Central memory CD8-positive, alpha-beta T cell (primary cell): ENCODE data around the gene GPR137B.
"Not testable (repeated sequence)": the region's sequence is repeated elsewhere in the genome, so short reads cannot be mapped to it uniquely, and the experiment has no call there.

ENCODE experiments used
- ATAC-seq: fragments of 150-1000 bp; cut with Tn5 transposase; replicated peaks from 2 replicates; pipeline ENCODE4 v1.10.0; 2022; ENCODE audit warnings: mild to moderate bottlenecking, moderate FRiP score, moderate number of reproducible peaks; ENCODE audit not compliant: poor library complexity, severe bottlenecking; ENCODE audit errors: extremely low read depth
- DNase-seq, 2 donors: peaks; one replicate each; pipeline ENCODE4 v3.0.0; 2021; ENCODE audit warnings: low spot score in 2 of 2
- H3K27ac Mint-ChIP-seq: one replicate; pipeline ENCODE4 v1.8.0; 2022; ENCODE audit warnings: low read depth, mild to moderate bottlenecking, moderate library complexity, mixed read lengths
- H3K27me3 Mint-ChIP-seq: one replicate; pipeline ENCODE4 v1.8.0; 2022; ENCODE audit warnings: mixed read lengths
- H3K36me3 Mint-ChIP-seq: one replicate; pipeline ENCODE4 v1.8.0; 2022; ENCODE audit warnings: mild to moderate bottlenecking, moderate library complexity, mixed read lengths; ENCODE audit not compliant: insufficient read depth
- H3K4me1 Mint-ChIP-seq: one replicate; pipeline ENCODE4 v1.8.0; 2022; ENCODE audit warnings: mixed read lengths
- H3K4me3 Mint-ChIP-seq: one replicate; pipeline ENCODE4 v1.8.0; 2022; ENCODE audit warnings: mild to moderate bottlenecking, moderate library complexity, mixed read lengths
- H3K9me3 Mint-ChIP-seq: one replicate; pipeline ENCODE4 v1.8.0; 2022; ENCODE audit warnings: mixed read lengths

The GPR137B gene

DNA sequence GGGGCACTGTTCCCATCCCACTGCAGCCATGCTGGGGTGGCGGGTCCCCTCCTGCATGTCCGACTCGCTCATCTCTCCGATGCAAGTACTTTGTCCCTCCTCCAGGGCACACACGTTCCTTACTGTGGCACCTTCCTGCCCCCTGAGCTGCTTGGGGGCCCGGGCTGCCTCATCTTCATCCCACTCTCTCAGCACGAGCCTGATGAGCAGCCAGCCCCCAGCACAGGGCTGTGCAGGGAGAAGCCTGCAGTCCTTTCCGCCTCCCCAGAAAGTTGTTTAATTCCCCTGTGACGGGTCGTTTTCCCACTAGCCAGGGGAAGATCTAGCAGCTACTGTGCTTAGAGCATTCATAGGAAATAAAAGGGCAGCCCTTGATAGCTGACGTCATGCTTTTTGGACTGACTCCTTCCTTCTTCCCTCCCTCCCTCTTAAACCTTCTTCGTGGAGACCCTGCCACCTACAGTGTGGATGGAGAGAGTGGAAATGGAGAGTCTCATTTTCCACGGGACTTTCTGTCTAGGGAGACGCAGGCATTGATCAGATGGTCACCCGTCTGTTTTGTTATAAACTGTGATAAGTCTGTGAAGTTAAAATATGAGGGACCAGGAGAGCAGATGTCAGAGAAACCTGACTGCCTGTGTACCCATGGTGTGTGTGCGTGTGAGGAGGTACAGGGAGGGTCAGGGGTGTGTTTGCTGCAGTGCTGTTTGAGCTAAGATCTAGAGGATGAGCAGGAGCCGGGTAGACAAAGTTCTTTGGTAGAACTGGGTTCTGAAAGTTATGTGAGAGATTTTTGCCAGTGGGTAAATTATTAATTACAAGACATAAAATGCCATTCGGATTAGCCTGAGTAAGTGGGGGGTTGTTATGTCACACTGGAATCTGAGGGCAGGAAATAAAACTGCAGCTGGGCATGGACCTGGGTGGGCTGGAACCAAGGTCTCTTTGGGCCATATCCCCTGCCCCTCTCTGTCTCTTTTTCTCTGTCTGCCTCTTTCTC, 34.3 kb downstream of the GPR137B start:
- DNase-seq (no peak), ATAC-seq (no peak)
- Mint-ChIP-seq H3K4me1 (peaks cover 15% of the 10 kb centered on the region), H3K27ac (peak overlapping the region; percentile 63), H3K27me3 (no peaks in the 10 kb centered on the region), H3K4me3 (no peak overlapping the region), H3K36me3 (peaks cover 26% of the 10 kb centered on the region), H3K9me3 (no peaks in the 10 kb centered on the region)

GRCh38 chr1:236179634-236180033, 37.3 kb downstream of the GPR137B start:
- peaks cover 9% of the 10 kb centered on the region for H3K4me1 Mint-ChIP-seq

DNA sequence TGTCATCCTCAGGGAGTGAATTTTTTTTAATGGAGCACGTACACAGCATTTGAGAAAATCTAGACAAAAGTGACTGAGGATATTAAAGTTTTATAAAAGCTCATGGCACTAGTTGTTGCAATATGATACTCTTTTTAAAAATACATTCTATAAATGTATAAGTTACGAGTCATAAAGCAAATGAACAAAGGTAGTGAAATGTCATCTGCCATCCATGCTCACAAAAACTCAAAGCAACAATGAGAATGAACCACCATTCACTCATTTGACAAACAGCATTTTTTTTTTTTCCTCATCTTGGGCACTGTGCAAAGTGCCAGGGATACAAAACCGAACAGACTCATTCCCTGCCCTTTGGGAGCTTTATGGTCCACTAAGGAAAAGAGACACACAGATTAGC, 38.7 kb downstream of the GPR137B start:
- H3K4me1 Mint-ChIP-seq, result peaks cover 13% of the 10 kb centered on the region
- peaks cover 21% of the 10 kb centered on the region for H3K36me3 Mint-ChIP-seq
- ATAC-seq, result no peak

More at GRCh38 chr1:236179634-236180033, 37.3 kb downstream of the GPR137B start:
- H3K27ac Mint-ChIP-seq, result no peak overlapping the region
- H3K36me3 Mint-ChIP-seq, result peaks cover 24% of the 10 kb centered on the region
- no peaks in the 10 kb centered on the region for H3K27me3 Mint-ChIP-seq
- ATAC-seq, result no peak
- no peak overlapping the region for H3K4me3 Mint-ChIP-seq
- no peaks in the 10 kb centered on the region for H3K9me3 Mint-ChIP-seq
- DNase-seq, result no peak

GRCh38 chr1:236185687-236186086, 43.3 kb downstream of the GPR137B start:
- DNase-seq (no peak), ATAC-seq (no peak)
- H3K4me1 Mint-ChIP-seq, result peaks cover 18% of the 10 kb centered on the region
- H3K27me3 Mint-ChIP-seq, result no peaks in the 10 kb centered on the region
- no peak overlapping the region for H3K27ac Mint-ChIP-seq
- peaks cover 10% of the 10 kb centered on the region for H3K36me3 Mint-ChIP-seq
- H3K4me3 Mint-ChIP-seq, result no peak overlapping the region
- H3K9me3 Mint-ChIP-seq, result no peaks in the 10 kb centered on the region

More for the DNA sequence above, 38.7 kb downstream of the GPR137B start:
- Mint-ChIP-seq H3K4me3 (no peak overlapping the region), H3K27ac (no peak overlapping the region), H3K27me3 (no peaks in the 10 kb centered on the region), H3K9me3 (no peaks in the 10 kb centered on the region)
- DNase-seq, result no peak

DNA sequence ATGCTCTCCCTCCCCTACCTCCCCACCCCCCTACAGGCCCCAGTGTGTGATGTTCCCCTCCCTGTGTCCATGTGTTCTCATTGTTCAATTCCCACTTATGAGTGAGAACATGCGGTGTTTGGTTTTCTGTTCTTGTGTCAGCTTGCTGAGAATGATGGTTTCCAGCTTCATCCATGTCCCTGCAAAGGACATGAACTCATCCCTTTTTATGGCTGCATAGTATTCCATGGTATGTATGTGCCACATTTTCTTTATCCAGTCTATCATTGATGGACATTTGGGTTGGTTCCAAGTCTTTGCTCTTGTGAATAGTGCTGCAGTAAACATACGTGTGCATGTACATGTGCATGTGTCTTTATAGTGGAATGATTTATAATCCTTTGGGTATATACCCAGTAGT, 44.1 kb downstream of the GPR137B start:
- not testable (repeated sequence) for H3K4me3 Mint-ChIP-seq, H3K9me3 Mint-ChIP-seq, H3K36me3 Mint-ChIP-seq, H3K27me3 Mint-ChIP-seq, H3K27ac Mint-ChIP-seq, ATAC-seq, DNase-seq
- peaks cover 23% of the 10 kb centered on the region for H3K4me1 Mint-ChIP-seq

GRCh38 chr1:236188084-236188483, 45.7 kb downstream of the GPR137B start:
- not testable (repeated sequence) for H3K9me3 Mint-ChIP-seq, H3K27me3 Mint-ChIP-seq, ATAC-seq, H3K27ac Mint-ChIP-seq, H3K36me3 Mint-ChIP-seq, DNase-seq, H3K4me3 Mint-ChIP-seq
- H3K4me1 Mint-ChIP-seq, result peaks cover 23% of the 10 kb centered on the region

GRCh38 chr1:236193184-236193583, 50.8 kb downstream of the GPR137B start:
- Mint-ChIP-seq H3K27ac (peak overlapping the region; percentile 5), H3K9me3 (no peaks in the 10 kb centered on the region), H3K27me3 (no peaks in the 10 kb centered on the region), H3K36me3 (peaks cover 17% of the 10 kb centered on the region), H3K4me3 (no peak overlapping the region), H3K4me1 (peaks cover 17% of the 10 kb centered on the region)
- DNase-seq (no peak), ATAC-seq (no peak)

GRCh38 chr1:236200925-236201324, 58.6 kb downstream of the GPR137B start:
- ATAC-seq (no peak), DNase-seq (no peak)
- Mint-ChIP-seq H3K36me3 (peaks cover 12% of the 10 kb centered on the region), H3K27ac (no peak overlapping the region), H3K27me3 (no peaks in the 10 kb centered on the region), H3K4me3 (no peak overlapping the region), H3K9me3 (peaks cover 24% of the 10 kb centered on the region), H3K4me1 (peaks cover 15% of the 10 kb centered on the region)

- no peak overlapping the region for H3K4me3 Mint-ChIP-seq
- H3K4me1 Mint-ChIP-seq, result peaks cover 15% of the 10 kb centered on the region
- H3K27me3 Mint-ChIP-seq, result no peaks in the 10 kb centered on the region
- DNase-seq (no peak), ATAC-seq (no peak)
- no peak overlapping the region for H3K27ac Mint-ChIP-seq
- peaks cover 16% of the 10 kb centered on the region for H3K36me3 Mint-ChIP-seq
- H3K9me3 Mint-ChIP-seq, result peaks cover 24% of the 10 kb centered on the region
These were observed 59.4 kb downstream of the GPR137B start for GRCh38 chr1:236201786-236202185.

- Mint-ChIP-seq H3K36me3 (peaks cover 15% of the 10 kb centered on the region), H3K27ac (no peak overlapping the region), H3K9me3 (peaks cover 24% of the 10 kb centered on the region), H3K27me3 (no peaks in the 10 kb centered on the region), H3K4me1 (peaks cover 15% of the 10 kb centered on the region), H3K4me3 (no peak overlapping the region)
- DNase-seq (no peak), ATAC-seq (no peak)
These were observed 61.7 kb downstream of the GPR137B start for GRCh38 chr1:236204039-236204438.

- ATAC-seq (no peak), DNase-seq (no peak)
- Mint-ChIP-seq H3K27ac (no peak overlapping the region), H3K4me3 (no peak overlapping the region), H3K4me1 (peaks cover 9% of the 10 kb centered on the region), H3K9me3 (peaks cover 20% of the 10 kb centered on the region), H3K36me3 (peaks cover 15% of the 10 kb centered on the region), H3K27me3 (no peaks in the 10 kb centered on the region)
These were observed 62.3 kb downstream of the GPR137B start for GRCh38 chr1:236204656-236205055.

GRCh38 chr1:236206548-236206947, 64.2 kb downstream of the GPR137B start:
- DNase-seq (no peak), ATAC-seq (no peak)
- no peaks in the 10 kb centered on the region for H3K27me3 Mint-ChIP-seq
- H3K9me3 Mint-ChIP-seq, result peaks cover 6% of the 10 kb centered on the region
- H3K27ac Mint-ChIP-seq, result no peak overlapping the region
- H3K4me3 Mint-ChIP-seq, result no peak overlapping the region
- H3K4me1 Mint-ChIP-seq, result peaks cover 6% of the 10 kb centered on the region
- H3K36me3 Mint-ChIP-seq, result peaks cover 20% of the 10 kb centered on the region

GRCh38 chr1:236207121-236207520, 64.8 kb downstream of the GPR137B start:
- peaks cover 6% of the 10 kb centered on the region for H3K4me1 Mint-ChIP-seq
- H3K36me3 Mint-ChIP-seq, result peaks cover 20% of the 10 kb centered on the region
- no peak overlapping the region for H3K27ac Mint-ChIP-seq
- H3K9me3 Mint-ChIP-seq, result peaks cover 5% of the 10 kb centered on the region
- no peaks in the 10 kb centered on the region for H3K27me3 Mint-ChIP-seq
- ATAC-seq (no peak), DNase-seq (no peak)
- no peak overlapping the region for H3K4me3 Mint-ChIP-seq
